Sigmoid colon (tissue), 4 donors: ENCODE data around the gene ASCL3.
A peak's percentile ranks its signal among the peaks of the same experiment; 100 is the strongest.

ENCODE experiments used
- EP300 ChIP-seq, 4 donors: sonication (generic); formaldehyde crosslinking; IDR thresholded peaks; one replicate each; pipeline ENCODE4 v1.6.1; 2017; ENCODE audit warnings: antibody characterized with exemption in 4 of 4
- POLR2A ChIP-seq, 2 donors: fragments of 450-650 bp; IDR thresholded peaks; one replicate each; pipeline ENCODE4 v1.6.1; 2016; ENCODE audit warnings: antibody characterized with exemption in 2 of 2, mild to moderate bottlenecking in 2 of 2, moderate library complexity in 2 of 2
- POLR2AphosphoS5 ChIP-seq, 4 donors: sonication (generic); formaldehyde crosslinking; IDR thresholded peaks; one replicate each; pipeline ENCODE4 v1.6.1; 2017; ENCODE audit warnings: antibody characterized with exemption in 4 of 4

GRCh38 chr11:8913961-8914660 is 28.7 kb downstream of the ASCL3 start:
- TF ChIP-seq POLR2A (IDR thresholded peaks at IDR 0.05) (no peak), POLR2AphosphoS5 (IDR thresholded peaks at IDR 0.05) (peak in 1 of 4 donors; percentile 38), EP300 (IDR thresholded peaks at IDR 0.05) (no peak)
